Transverse colon (tissue), 4 donors: ENCODE measurements around the gene LPCAT1. TPM values are rescaled to one million over a fixed set of nuclear protein-coding genes. Genes with fewer than 3 reads are reported as not detected.

Source experiments
- DNase-seq: peaks from one replicate; pipeline ENCODE4 v3.0.0-alpha.2; 2019
- H3K27ac ChIP-seq, 4 donors: fragments of 200-600 bp; sonication (generic); 2 replicates each; pipeline ENCODE4 v1.5.1; 2016 to 2018; ENCODE audit warnings: inconsistent platforms in 4 of 4
- H3K27me3 ChIP-seq: fragments of 200-600 bp; sonication (generic); 2 replicates; pipeline ENCODE4 v1.5.1; 2017; ENCODE audit warnings: inconsistent platforms
- H3K36me3 ChIP-seq, 4 donors: fragments of 200-600 bp; sonication (generic); 2 replicates each; pipeline ENCODE4 v1.5.1; 2017 to 2019; ENCODE audit warnings: inconsistent platforms in 4 of 4
- H3K4me1 ChIP-seq, 4 donors: fragments of 200-600 bp; sonication (generic); 2 replicates each; pipeline ENCODE4 v1.5.1; 2017 to 2020; ENCODE audit warnings: inconsistent platforms in 4 of 4
- H3K4me3 ChIP-seq, 4 donors: fragments of 200-600 bp; sonication (generic); 1 replicate in 1 of 4; 2 replicates in 3 of 4; pipeline versions ENCODE4 v1.5.1 to v1.6.1; 2017 to 2019; ENCODE audit warnings: inconsistent platforms in 4 of 4
- H3K9me3 ChIP-seq, 2 donors: fragments of 200-600 bp; sonication (generic); 2 replicates each; pipeline ENCODE4 v1.5.1; 2017 to 2019; ENCODE audit warnings: inconsistent platforms in 2 of 2
- CTCF ChIP-seq, 5 experiments: fragments of 200-600 bp in 3 of 5; fragments of 450-650 bp in 2 of 5; sonication (generic) in 3 of 5; IDR thresholded peaks; 1 replicate in 2 of 5; 2 replicates in 3 of 5; pipeline ENCODE4 v1.5.1; 2016 to 2017; ENCODE audit warnings: antibody characterized with exemption in 5 of 5, inconsistent platforms in 3 of 5, mild to moderate bottlenecking in 2 of 5, moderate library complexity in 1 of 5
- EP300 ChIP-seq: sonication (generic); formaldehyde crosslinking; IDR thresholded peaks from one replicate; pipeline ENCODE4 v1.6.1; 2017; ENCODE audit warnings: antibody characterized with exemption, low read depth
- POLR2A ChIP-seq: fragments of 450-650 bp; IDR thresholded peaks from one replicate; pipeline ENCODE4 v1.6.1; 2016; ENCODE audit warnings: antibody characterized with exemption, mild to moderate bottlenecking, moderate library complexity
- POLR2AphosphoS5 ChIP-seq, 3 donors: sonication (generic); formaldehyde crosslinking; IDR thresholded peaks; one replicate each; pipeline ENCODE4 v1.6.1; 2016; ENCODE audit warnings: antibody characterized with exemption in 3 of 3
- WGBS, 2 donors: methylation state at CpG; one replicate each; pipeline ENCODE4 v1.1.5; 2018; ENCODE audit warnings: low coverage in 1 of 2; 5-methylcytosine and 5-hydroxymethylcytosine counted together
- in situ Hi-C, 4 donors: fragments of 200-750 bp; cut with MboI; loops; one replicate each; pipeline versions ENCODE4 v1.15.0 to v1.15.1; 2017; ENCODE audit warnings: low sequenced_read_pairs in 3 of 4, low pct_ligation_motif_present in 1 of 4, low pct_unique_long_range_greater_than_20kb in 1 of 4
- intact Hi-C: fragments of 100-400 bp; cut with DNase I; formaldehyde crosslinking; loops from one replicate; pipeline ENCODE4 v1.15.1; 2023; ENCODE audit warnings: low total_unique reads
- total RNA-seq, 4 donors: library from RNA; depleted of rRNA; stranded (reverse); fragments of >200 nt; gene quantifications; one replicate each; pipeline ENCODE4 v1.1.0, GENCODE V29; 2016

The LPCAT1 gene
- total RNA-seq, 4 donors from 2014 or later = 10.0 to 50.5 (median 21.0) TPM

GRCh38 chr5:1500411-1501091 is 23.2 kb downstream of the LPCAT1 start:
- Histone ChIP-seq H3K36me3 (no peaks in the 10 kb centered on the region), H3K4me1 (peaks cover 0 to 26% (median 10%) of the 10 kb centered on the region in 4 donors), H3K9me3 (no peaks in the 10 kb centered on the region), H3K4me3 (no peak overlapping the region), H3K27me3 (no peaks in the 10 kb centered on the region), H3K27ac (peak overlapping the region in 1 of 4 donors; percentile 17)
- intact Hi-C loops = no loop called here
- in situ Hi-C loops = no loop called here
- DNase-seq = peak; percentile 27
- WGBS, 2 donors = 47 to 69% methylated on average over 2 to 16 of the region's 16 CpGs
- TF ChIP-seq POLR2AphosphoS5 (IDR thresholded peaks at IDR 0.05) (no peak), POLR2A (no peak), CTCF (IDR thresholded peaks at IDR 0.05) (no peak), EP300 (no peak)

GRCh38 chr5:1499851-1500250 is 23.9 kb downstream of the LPCAT1 start:
- Histone ChIP-seq H3K4me3 (no peak overlapping the region), H3K9me3 (no peaks in the 10 kb centered on the region), H3K27me3 (no peaks in the 10 kb centered on the region), H3K27ac (no peak overlapping the region), H3K4me1 (peaks cover 0 to 27% (median 10%) of the 10 kb centered on the region in 4 donors), H3K36me3 (no peaks in the 10 kb centered on the region)
- no peak for DNase-seq
- in situ Hi-C loops = loop anchor here in 1 of 4 donors (25.0 kb wide), 1 partner anchor 137 kb away; no protein-coding TSS in a partner anchor
- TF ChIP-seq POLR2A = no peak
- no peak for TF ChIP-seq POLR2AphosphoS5 (IDR thresholded peaks at IDR 0.05)
- no peak for TF ChIP-seq EP300
- no peak for TF ChIP-seq CTCF (IDR thresholded peaks at IDR 0.05)
- intact Hi-C loops = no loop called here
- WGBS, 2 donors = 62% methylated on average over 9 of the region's 10 CpGs; no CpG with 5 or more reads in 1 of the 2 donors

- H3K4me1 ChIP-seq = peaks cover 0 to 27% (median 10%) of the 10 kb centered on the region in 4 donors
Measured at GRCh38 chr5:1498623-1499416, 24.9 kb downstream of the LPCAT1 start.

More at GRCh38 chr5:1498623-1499416, 24.9 kb downstream of the LPCAT1 start:
- Histone ChIP-seq H3K27ac (no peak overlapping the region), H3K9me3 (no peaks in the 10 kb centered on the region), H3K36me3 (no peaks in the 10 kb centered on the region), H3K4me3 (no peak overlapping the region), H3K27me3 (no peaks in the 10 kb centered on the region)
- intact Hi-C loops = no loop called here
- TF ChIP-seq EP300 (no peak), CTCF (IDR thresholded peaks at IDR 0.05) (no peak), POLR2A (no peak), POLR2AphosphoS5 (IDR thresholded peaks at IDR 0.05) (no peak)
- no peak for DNase-seq
- 76 to 85% methylated on average over 10 to 17 of the region's 17 CpGs for WGBS, 2 donors
- in situ Hi-C loops = loop anchor here in 1 of 4 donors (25.0 kb wide), 1 partner anchor 138 kb away; no protein-coding TSS in a partner anchor
